HG03469 (cell line): ENCODE results near the gene PRPF31.
"Not testable (repeated sequence)": the region's sequence is repeated elsewhere in the genome, so short reads cannot be mapped to it uniquely, and the experiment has no call there.

Experiments used
- ATAC-seq: cut with Tn5 transposase; IDR thresholded peaks from one replicate; pipeline ENCODE4 v1.9.1; 2021; ENCODE audit warnings: mild to moderate bottlenecking, moderate library complexity, moderate number of reproducible peaks; ENCODE audit not compliant: unreplicated experiment

The PRPF31 gene

DNA sequence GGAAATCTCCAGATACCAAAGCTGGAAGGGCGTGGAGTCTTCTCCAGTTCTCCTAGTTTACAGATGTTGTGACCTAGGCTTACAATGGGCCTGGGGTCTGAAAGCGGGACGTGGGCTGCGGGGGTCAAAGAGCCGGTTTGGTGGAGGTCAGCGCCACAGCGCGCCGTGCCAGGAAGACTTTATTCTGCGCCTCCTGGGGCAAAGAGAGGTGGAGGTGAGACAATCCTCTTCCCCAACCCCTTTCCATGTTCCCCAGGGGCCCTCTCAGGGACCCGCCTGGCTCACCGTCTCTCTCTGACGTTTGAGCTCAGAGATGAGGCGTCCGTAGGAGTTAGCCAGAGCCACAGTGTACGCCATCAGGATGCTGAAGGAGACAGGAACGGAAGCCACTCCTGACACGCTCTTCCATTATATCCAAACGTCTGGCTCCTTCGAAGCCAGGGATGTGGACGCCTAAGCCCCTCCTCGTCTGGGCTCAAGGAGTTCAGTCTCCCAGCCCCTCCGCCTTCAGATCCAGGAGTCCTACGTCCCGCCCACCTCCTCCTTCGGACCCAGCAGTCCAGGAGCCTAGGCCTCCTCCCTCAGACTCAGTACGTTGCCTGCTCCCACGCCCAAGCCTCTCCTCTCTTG lies 44.7 kb downstream of the PRPF31 start:
- no peak for ATAC-seq

GRCh38 chr19:54160854-54161253 lies 45.3 kb downstream of the PRPF31 start:
- ATAC-seq = no peak

- ATAC-seq = no peak
These were observed 46.8 kb downstream of the PRPF31 start for GRCh38 chr19:54162241-54162805.

- no peak for ATAC-seq
These were observed 47.3 kb downstream of the PRPF31 start for GRCh38 chr19:54162884-54163283.

- no peak for ATAC-seq
These were observed 49.0 kb downstream of the PRPF31 start for GRCh38 chr19:54164369-54165068.

GRCh38 chr19:54165222-54165621 lies 49.7 kb downstream of the PRPF31 start:
- ATAC-seq = no peak

DNA sequence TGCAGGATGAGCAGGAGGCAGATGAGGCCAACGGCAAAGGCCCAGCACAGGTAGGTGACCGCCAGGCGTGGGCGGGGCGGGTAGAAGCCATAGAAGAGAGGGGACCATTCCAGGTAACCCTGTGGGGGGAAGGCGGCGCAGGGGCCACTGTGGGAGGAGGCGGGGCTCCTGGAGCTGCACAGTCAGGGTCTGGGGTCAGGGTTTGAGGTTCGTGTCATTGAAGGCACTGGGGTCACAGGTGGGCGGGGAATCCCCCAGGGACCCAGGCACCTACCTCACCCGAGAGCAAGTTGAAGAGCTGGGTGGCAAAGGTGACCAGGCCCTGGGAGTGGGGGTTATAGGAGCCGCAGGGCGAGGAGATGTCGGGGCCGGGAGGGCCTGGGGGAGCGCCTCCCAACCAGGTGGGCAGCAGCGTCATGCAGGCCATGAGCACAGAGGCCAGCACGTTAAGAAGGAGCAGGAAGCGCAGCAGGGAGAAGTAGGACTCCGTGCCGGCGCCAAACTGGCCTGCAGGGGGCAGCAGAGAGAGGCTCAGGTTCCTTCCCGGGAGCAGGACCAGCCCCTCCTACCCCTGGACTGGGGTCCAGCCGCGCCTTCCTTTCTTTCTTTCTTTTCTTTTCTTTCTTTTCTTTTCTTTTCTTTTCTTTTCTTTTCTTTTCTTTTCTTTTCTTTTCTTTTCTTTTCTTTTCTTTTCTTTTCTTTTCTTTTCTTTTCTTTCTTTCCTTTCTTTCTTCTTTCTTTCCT lies 52.8 kb downstream of the PRPF31 start:
- ATAC-seq = no peak

DNA sequence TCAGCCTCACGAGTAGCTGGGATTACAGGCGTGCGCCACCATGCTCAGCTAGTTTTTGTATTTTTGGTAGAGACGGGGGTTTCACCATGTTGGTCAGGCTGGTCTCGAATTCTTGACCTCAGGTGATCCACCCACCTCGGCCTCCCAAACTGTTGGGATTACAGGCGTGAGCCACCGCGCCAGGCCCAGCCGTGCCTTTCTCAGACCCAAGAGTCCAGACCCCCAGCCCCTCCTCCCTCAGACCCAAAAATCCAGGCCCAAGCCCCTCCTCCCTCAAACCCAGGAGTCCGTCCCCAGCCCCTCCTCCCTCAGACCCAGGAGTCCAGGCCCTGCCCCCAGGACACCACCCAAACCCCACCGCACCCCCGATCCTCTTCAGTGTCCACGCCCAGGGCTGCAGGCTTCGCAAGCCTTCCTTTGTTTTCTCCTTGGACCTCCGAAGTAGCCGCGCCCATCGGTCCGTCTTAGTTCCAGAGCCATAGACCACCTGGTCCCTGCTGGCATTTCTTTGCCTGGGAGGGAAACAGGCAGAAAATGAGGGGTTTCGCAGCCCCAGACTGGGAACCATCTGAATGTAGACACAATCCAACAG lies 53.7 kb downstream of the PRPF31 start:
- ATAC-seq = no peak

GRCh38 chr19:54171736-54172431 lies 56.3 kb downstream of the PRPF31 start:
- ATAC-seq = not testable (repeated sequence)

DNA sequence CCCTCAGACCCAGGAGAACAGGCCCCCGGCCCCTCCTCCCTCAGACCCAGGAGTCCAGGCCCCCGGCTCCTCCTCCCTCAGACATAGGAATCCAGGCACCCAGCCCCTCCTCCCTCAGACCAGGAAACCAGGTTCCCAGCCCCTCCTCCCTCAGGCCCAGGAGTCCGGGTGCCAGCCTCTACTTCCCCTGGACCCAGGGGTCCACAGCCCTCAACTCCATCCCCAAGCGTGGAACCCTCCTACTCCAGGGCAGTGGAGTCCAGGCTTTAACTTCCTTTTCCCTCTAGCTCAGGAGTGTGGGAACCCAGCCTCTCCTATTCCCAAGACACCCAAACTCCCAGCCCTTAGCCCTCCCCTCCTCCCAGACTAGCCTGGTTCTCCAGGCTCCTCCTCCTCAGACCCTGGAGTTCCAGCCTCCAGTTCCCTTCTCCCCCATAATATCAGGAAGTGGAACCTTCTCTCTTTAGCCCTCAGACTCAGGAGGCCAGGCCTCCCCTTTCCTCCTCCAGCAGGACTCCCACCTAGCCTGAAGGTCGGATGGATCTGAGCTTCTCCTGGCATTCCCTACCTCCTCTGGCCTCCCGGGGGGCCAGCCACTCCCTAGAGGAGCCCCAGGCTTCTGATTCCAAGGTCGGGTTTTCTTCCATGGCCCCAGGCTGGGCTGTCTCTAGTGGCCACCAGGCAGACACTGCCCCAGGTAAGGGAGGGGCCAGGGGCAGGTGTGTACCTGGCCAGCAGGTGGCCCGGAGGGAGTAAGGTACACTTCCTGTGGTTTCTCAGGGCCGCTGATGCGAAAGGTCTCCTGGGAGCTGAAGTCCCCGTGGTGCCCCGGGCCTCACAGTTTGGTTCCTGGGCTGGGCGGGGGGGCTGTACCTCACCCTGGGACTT lies 57.2 kb downstream of the PRPF31 start, which contains the start of gene TMC4:
TSS of gene TMC4 (minus strand) at position 690 of the 888 bp plus-strand sequence. CDS start at position 647, 43 bp downstream.
- no peak for ATAC-seq

DNA sequence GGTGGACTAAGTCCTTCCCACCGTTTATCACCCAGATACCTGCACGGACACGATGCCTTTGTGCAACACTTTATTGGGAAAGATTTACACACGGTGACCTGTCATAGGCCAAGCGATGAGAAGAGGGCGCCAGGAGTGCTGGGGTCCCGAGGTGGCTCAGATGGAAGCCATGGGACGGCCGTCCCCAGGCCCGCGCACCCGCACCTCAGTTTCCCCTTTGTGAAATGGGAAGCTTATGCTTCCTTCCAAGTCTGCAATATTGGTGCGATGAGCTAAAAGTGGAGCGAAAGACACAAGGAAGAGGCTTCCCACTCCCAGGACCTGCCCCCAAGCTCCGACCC lies 57.8 kb downstream of the PRPF31 start:
- no peak for ATAC-seq

DNA sequence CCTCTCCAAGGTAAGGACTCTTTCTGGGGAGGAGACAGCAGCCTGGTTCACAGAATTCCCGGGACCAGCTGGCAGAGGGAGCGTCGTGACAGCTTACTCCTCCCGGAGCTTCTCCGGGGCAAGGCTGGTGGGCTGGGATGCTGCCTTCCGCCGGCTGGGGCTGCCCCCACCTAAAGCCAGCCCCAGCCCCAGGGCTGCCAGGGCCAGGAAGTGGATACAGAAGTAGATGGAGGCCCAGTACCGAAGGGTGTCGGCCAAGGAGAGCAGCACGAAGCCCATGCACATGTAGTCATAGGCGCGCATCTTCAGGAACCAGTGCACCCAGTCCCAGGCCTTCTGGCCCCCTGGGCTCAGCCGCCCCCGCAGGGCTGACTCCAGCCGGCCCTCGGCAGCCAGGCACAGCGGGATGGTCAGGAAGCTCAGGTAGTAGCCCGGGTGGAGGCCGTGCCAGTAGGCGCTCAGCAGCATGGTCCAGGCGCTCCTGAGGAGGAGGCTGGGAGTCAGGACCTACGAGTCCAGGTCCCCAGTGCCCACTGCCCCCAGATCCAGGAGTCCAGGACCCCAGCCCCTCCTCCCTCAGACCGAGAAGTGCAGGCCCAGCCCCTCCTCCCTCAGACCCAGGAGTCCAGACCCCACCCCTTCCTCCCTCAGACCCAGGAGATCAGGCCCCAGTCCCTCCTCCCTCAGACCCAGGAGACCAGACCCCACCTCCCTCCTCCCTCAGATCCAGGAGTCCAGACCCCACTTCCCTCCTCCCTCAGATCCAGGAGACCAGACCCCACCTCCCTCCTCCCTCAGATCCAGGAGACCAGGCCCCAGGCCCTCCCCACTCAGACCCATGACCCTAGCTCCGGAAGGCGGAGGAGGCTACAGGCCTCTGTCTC lies 58.6 kb downstream of the PRPF31 start:
- ATAC-seq = no peak

DNA sequence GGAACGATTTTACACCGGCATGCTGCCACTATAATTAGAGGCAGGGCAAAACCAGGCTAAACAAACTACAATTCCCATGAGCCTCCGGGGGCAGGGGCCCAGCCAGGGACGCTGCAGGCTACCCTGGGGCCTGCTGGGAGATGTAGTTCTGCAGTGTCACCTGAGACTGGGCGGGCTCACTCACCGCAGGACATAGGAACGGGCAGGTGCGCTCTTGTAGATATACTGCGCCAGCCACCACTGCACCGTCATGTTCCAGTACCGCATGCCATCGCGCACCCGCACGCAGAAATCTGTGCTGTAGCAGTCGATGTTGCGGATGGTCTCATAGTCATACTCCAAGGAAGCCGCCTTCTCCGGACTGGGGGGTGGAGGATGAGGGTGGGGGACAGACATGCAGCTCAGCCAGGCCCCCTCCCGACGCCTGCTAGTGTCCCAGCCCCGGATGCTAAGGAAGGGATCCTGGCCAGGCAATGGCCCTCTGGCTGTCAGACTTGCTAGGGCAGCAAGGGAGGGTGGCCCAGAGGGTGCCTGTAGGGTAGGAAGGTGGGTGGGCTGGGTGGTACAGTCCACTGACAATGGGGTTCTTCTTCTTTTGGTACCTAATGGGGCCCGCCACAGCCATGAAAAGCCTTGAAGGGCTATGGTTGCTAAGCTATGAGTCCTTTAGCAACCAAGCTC lies 63.2 kb downstream of the PRPF31 start:
- ATAC-seq = no peak

DNA sequence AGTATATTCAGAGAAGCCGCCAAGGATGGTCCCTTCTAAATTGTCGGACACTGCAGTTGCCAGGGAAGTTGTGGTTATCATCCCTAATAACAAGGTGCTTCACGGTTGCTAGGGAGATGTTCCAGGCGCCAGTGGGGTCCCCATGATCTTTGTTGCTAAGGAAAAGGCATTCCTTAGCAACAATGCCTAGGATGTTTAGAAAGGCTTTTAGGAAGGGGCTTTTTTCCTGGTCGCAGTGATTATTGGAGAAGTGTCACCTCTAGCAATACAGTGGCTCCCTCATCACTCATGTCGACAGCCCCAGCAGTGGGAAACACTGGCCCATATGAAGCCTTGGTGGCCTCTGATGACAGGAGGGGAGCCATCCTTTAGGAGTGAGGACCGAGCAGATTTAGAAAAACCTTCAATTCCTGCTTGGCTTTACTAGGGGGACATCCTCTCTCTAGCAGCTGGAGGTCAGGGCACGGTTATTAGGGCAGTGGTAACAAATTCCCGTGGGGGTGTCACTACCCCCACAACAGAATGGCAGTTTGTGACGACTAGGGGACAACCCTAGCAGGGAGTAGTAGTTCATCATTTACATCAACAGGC lies 63.8 kb downstream of the PRPF31 start:
- no peak for ATAC-seq

DNA sequence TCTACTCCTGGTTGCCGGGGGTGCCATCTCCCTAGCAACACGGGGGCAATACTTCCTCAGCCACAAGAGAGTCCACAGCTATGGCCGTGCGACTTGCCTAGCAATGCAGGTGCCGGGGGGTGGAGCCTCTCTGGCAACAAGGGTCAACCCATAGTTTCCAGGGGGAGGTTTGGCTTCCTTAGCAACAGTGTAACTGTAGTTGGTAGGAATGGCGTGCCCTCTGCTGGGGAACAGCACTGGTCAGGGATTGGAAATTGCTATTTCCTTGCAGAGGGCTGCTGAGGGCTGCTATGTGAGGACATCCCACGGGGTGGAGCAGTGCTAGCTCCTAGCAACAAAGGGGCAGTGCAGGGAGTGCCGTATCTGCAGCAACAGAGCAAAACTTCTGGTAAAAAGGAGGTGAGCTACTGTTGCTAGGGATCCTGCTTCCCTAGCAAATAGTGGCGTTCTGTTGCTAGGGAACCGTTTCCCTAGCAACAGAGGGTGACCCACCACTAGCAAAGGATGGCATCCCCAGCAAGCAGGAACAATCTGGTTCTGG lies 64.4 kb downstream of the PRPF31 start:
- ATAC-seq = no peak

DNA sequence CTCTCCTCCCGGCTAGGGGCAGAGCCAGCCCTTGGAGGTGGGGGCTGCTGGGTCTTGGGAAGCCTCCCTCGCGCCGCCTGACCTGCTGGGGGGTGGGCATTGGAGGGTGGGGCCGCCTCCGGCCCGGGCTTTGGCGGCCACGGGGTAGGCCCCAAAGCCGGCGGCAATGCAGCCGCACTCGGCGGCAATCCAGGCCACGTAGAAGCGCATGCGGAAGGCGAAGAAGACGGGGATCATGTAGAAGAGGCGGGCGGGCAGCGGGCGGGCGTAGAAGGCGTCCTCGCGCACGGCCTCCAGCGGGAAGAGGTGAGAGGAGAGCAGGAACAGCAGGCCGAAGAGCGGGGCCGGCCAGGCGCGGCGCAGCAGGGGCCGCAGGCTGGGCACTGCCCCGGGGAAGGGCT lies 65.1 kb downstream of the PRPF31 start:
- no peak for ATAC-seq
